Fibroblast of lung (primary cell): ENCODE results near the gene FLT3. TPM values are rescaled to one million over a fixed set of nuclear protein-coding genes. Genes with fewer than 3 reads are reported as not detected.

Source experiments
- DNase-seq, 2 donors: peaks; one replicate each; pipeline versions ENCODE4 v3.0.0 to v3.0.0-alpha.2; 2010; ENCODE audit warnings: low read depth in 2 of 2
- H2AFZ ChIP-seq: 2 replicates; pipeline ENCODE4 v1.5.1; 2012; ENCODE audit warnings: low read length, control low read depth, inconsistent platforms
- H3K27ac ChIP-seq: 2 replicates; pipeline ENCODE4 v1.5.1; 2011; ENCODE audit warnings: low read length, control low read depth; ENCODE audit not compliant: insufficient read depth
- H3K27me3 ChIP-seq: 2 replicates; pipeline ENCODE4 v1.5.1; 2011; ENCODE audit warnings: mild to moderate bottlenecking, low read length; ENCODE audit not compliant: control insufficient read depth, insufficient read depth
- H3K36me3 ChIP-seq: 2 replicates; pipeline ENCODE4 v1.5.1; 2011; ENCODE audit warnings: low read length; ENCODE audit not compliant: control insufficient read depth, insufficient read depth
- H3K4me1 ChIP-seq: 2 replicates; pipeline ENCODE4 v1.5.1; 2011; ENCODE audit warnings: low read length; ENCODE audit not compliant: control insufficient read depth, insufficient read depth; ENCODE audit errors: extremely low read depth
- H3K4me2 ChIP-seq: 2 replicates; pipeline ENCODE4 v1.5.1; 2011; ENCODE audit warnings: low read length, control low read depth; ENCODE audit not compliant: insufficient read depth; ENCODE audit errors: extremely low read depth
- H3K4me3 ChIP-seq, 4 experiments: fragments of 200-600 bp in 1 of 4; sonication (generic) in 1 of 4; replicated peaks in 1 of 4; 2 replicates each; pipeline ENCODE4 v1.5.1; 2011 to 2016; ENCODE audit warnings: low read length in 4 of 4, low read depth in 3 of 4, mild to moderate bottlenecking in 3 of 4, control low read depth in 2 of 4, inconsistent platforms in 1 of 4, mixed read lengths in 1 of 4; ENCODE audit not compliant: insufficient read depth in 1 of 4; ENCODE audit errors: control extremely low read depth in 1 of 4
- H3K79me2 ChIP-seq: 2 replicates; pipeline ENCODE4 v1.5.1; 2012; ENCODE audit warnings: mild to moderate bottlenecking, low read length, inconsistent platforms; ENCODE audit not compliant: control insufficient read depth, insufficient read depth
- H3K9ac ChIP-seq: 2 replicates; pipeline ENCODE4 v1.5.1; 2011; ENCODE audit warnings: mild to moderate bottlenecking, low read length, control low read depth; ENCODE audit not compliant: insufficient read depth
- H3K9me3 ChIP-seq: 2 replicates; pipeline ENCODE4 v1.5.1; 2012; ENCODE audit warnings: low read depth, low read length; ENCODE audit not compliant: control insufficient read depth, insufficient read depth
- H4K20me1 ChIP-seq: 2 replicates; pipeline ENCODE4 v1.5.1; 2011; ENCODE audit warnings: low read length; ENCODE audit not compliant: control insufficient read depth, insufficient read depth; ENCODE audit errors: extremely low read depth
- EZH2 ChIP-seq: IDR thresholded peaks from 2 replicates; pipeline ENCODE4 v1.5.1; 2012; ENCODE audit warnings: low read length, control low read depth, mild to moderate bottlenecking; ENCODE audit errors: missing control alignments
- polyA plus RNA-seq, 2 donors: library from polyadenylated mRNA; depleted of rRNA in 1 of 2; stranded (reverse) in 1 of 2; unstranded in 1 of 2; fragments of >200 nt; gene quantifications; 2 replicates each; pipeline ENCODE4 v1.2.1, GENCODE V29; 2011 to 2012; ENCODE audit warnings: missing spikeins in 1 of 2
- total RNA-seq: library from RNA; depleted of rRNA; stranded (reverse); fragments of >200 nt; gene quantifications from 2 replicates; pipeline ENCODE4 v1.2.1, GENCODE V29; 2014
- TF ChIP-seq, protein P1 (sequence below), 2 donors: IDR thresholded peaks in 1 of 2; conservative IDR thresholded peaks in 1 of 2; 1 replicate in 1 of 2; 2 replicates in 1 of 2; pipeline ENCODE4 v1.5.1; 2011 to 2012; ENCODE audit warnings: low read length in 2 of 2, control low read depth in 1 of 2, inconsistent platforms in 1 of 2, low read depth in 1 of 2, mild to moderate bottlenecking in 1 of 2

The FLT3 gene
- total and polyA plus RNA-seq, 2 donors (not counting 1 experiment from before 2014, with no cell fraction given), result not detected

DNA sequence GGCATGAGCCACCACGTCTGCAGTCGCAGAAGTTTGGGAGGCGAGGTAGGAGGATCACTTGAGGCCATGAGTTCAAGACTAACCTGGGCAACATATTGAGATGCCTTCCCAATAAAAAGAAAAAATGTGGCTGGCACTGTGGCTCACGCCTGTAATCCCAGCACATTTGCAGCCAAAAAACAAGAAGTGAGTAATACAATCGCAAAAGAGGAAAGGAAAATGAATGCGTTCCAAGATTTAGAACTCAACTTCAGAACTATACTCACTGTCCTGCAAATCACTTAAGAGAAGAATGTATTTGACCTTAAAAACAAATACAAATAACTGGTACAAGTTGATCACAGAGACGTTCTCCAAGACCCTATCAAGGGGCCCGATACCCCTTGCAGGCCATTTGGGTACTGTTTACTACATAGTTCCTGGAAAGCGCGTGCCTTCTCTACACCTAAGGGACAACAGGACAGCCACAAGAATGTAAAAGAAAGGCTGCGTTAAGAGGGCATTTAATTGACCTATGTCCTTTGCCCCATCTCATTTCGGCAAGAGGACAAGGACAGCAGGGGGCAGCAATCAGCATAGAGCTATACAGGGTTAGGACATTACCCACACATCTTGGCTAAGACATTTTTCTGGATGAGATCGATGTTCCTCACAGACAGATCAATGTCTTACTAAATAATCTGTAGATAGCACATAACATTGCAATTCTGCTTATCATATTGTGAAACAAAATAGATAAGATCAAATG is 41.3 kb downstream of the FLT3 start:
- H3K4me3 ChIP-seq, result no peak overlapping the region
- no peak overlapping the region for H2AFZ ChIP-seq
- H3K27me3 ChIP-seq, result peaks cover 3% of the 10 kb centered on the region
- H3K9ac ChIP-seq, result no peak overlapping the region
- H3K9me3 ChIP-seq, result no peaks in the 10 kb centered on the region
- no peaks in the 10 kb centered on the region for H4K20me1 ChIP-seq
- H3K27ac ChIP-seq, result no peak overlapping the region
- no peak overlapping the region for H3K4me2 ChIP-seq
- TF ChIP-seq, protein P1, sequence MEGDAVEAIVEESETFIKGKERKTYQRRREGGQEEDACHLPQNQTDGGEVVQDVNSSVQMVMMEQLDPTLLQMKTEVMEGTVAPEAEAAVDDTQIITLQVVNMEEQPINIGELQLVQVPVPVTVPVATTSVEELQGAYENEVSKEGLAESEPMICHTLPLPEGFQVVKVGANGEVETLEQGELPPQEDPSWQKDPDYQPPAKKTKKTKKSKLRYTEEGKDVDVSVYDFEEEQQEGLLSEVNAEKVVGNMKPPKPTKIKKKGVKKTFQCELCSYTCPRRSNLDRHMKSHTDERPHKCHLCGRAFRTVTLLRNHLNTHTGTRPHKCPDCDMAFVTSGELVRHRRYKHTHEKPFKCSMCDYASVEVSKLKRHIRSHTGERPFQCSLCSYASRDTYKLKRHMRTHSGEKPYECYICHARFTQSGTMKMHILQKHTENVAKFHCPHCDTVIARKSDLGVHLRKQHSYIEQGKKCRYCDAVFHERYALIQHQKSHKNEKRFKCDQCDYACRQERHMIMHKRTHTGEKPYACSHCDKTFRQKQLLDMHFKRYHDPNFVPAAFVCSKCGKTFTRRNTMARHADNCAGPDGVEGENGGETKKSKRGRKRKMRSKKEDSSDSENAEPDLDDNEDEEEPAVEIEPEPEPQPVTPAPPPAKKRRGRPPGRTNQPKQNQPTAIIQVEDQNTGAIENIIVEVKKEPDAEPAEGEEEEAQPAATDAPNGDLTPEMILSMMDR (conservative IDR thresholded peaks at IDR 0.05 in 1 of 2, IDR thresholded peaks at IDR 0.05 in 1 of 2; ENCODE audit: low read depth in 1 of 2, low read length in 2 of 2), result peak; percentile 41 to 44
- TF ChIP-seq EZH2, result no peak
- DNase-seq, result peak; percentile 4 to 18
- no peaks in the 10 kb centered on the region for H3K79me2 ChIP-seq
- H3K36me3 ChIP-seq, result no peaks in the 10 kb centered on the region
- no peaks in the 10 kb centered on the region for H3K4me1 ChIP-seq

DNA sequence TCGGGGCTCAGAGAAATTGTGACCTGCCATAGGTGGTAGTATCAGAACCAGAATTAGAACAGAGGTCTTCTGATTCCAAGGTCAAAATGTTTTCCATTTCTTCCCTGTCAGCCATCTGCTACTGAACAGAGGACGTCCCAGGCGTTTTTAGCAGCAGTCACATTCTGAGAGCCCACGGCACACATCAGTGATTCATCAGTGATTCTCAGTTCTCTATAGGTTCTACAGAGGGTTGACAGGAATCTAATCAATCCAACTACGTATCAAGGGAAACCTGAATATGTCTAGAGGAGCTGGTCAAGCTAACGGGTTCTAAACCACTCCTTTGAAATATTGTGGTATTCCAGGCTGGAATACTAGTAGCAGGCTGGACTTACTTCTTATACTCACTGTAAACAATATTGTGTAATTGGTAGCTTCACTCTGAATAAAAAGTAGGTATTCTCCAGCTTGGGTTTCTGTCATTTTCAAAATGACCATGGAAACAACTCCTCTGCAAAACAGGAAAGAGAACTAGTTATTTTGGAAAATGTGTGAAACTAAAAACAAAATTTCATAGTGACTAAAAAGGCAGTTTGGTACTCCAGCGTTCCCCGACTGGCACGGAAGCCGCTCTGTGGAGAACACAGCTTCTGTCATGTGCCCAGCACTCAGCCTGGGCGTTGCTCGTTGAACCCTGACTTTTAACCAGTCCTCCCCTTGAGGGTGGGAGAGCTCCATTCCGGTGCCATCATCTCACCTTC is 43.2 kb downstream of the FLT3 start:
- TF ChIP-seq, protein P1 (conservative IDR thresholded peaks at IDR 0.05 in 1 of 2, IDR thresholded peaks at IDR 0.05 in 1 of 2; ENCODE audit: low read depth in 1 of 2, low read length in 2 of 2), result no peak
- no peak for TF ChIP-seq EZH2
- H3K4me2 ChIP-seq, result no peak overlapping the region
- no peak for DNase-seq
- no peaks in the 10 kb centered on the region for H3K9me3 ChIP-seq
- no peaks in the 10 kb centered on the region for H3K36me3 ChIP-seq
- H3K4me1 ChIP-seq, result no peaks in the 10 kb centered on the region
- no peaks in the 10 kb centered on the region for H4K20me1 ChIP-seq
- H3K79me2 ChIP-seq, result no peaks in the 10 kb centered on the region
- peaks cover 3% of the 10 kb centered on the region for H3K27me3 ChIP-seq
- H3K9ac ChIP-seq, result no peak overlapping the region
- no peak overlapping the region for H3K4me3 ChIP-seq
- no peak overlapping the region for H3K27ac ChIP-seq
- H2AFZ ChIP-seq, result no peak overlapping the region

DNA sequence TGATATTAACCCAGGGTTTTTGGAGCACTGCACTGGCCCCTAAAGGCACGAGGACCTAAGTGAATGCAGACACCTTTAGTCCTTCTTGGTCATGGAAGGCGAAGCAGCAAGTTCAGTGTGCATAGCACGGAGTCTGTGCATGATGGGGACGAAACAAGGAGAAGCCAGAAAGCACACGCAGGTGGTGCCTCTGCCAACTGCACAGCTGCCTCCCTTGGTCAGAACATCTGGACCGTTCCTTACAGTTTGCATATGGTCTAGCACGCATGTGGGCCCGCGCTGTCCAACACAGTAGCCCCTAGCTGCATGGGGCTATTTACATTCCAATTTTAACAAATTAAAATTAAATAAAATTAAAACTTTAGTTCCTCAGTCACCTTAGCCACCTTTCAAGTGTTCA is 44.0 kb downstream of the FLT3 start:
- TF ChIP-seq, protein P1 (conservative IDR thresholded peaks at IDR 0.05 in 1 of 2, IDR thresholded peaks at IDR 0.05 in 1 of 2; ENCODE audit: low read depth in 1 of 2, low read length in 2 of 2), result no peak
- TF ChIP-seq EZH2, result no peak
- no peak overlapping the region for H3K4me2 ChIP-seq
- H3K36me3 ChIP-seq, result no peaks in the 10 kb centered on the region
- DNase-seq, result no peak
- H3K9me3 ChIP-seq, result no peaks in the 10 kb centered on the region
- peaks cover 3% of the 10 kb centered on the region for H3K27me3 ChIP-seq
- no peaks in the 10 kb centered on the region for H3K79me2 ChIP-seq
- H3K4me1 ChIP-seq, result no peaks in the 10 kb centered on the region
- no peak overlapping the region for H3K9ac ChIP-seq
- no peaks in the 10 kb centered on the region for H4K20me1 ChIP-seq
- H2AFZ ChIP-seq, result no peak overlapping the region
- no peak overlapping the region for H3K4me3 ChIP-seq
- no peak overlapping the region for H3K27ac ChIP-seq
